Vagina (tissue), 2 donors: ENCODE results near the gene SPINT4.

Experiments used
- CTCF ChIP-seq, 3 experiments: fragments of 450-650 bp in 2 of 3; fragments of 200-600 bp in 1 of 3; sonication (generic) in 1 of 3; IDR thresholded peaks; one replicate each; pipeline ENCODE4 v1.5.1; 2017 to 2019; ENCODE audit warnings: antibody characterized with exemption in 3 of 3, mild to moderate bottlenecking in 2 of 3, moderate library complexity in 2 of 3
- POLR2A ChIP-seq, 2 donors: fragments of 450-650 bp; IDR thresholded peaks; one replicate each; pipeline ENCODE4 v1.6.1; 2017; ENCODE audit warnings: antibody characterized with exemption in 2 of 2, mild to moderate bottlenecking in 2 of 2, moderate library complexity in 2 of 2

- TF ChIP-seq CTCF (IDR thresholded peaks at IDR 0.05) (no peak), POLR2A (IDR thresholded peaks at IDR 0.05) (no peak)
Measured at GRCh38 chr20:45701873-45702272, 20.3 kb upstream of the SPINT4 start, which contains the start of gene WFDC13.
